Neuronal stem cell (in vitro differentiated cells): ENCODE measurements around the gene SLC16A3.

Experiments used
- DNase-seq: peaks from one replicate; pipeline ENCODE4 v3.0.0-alpha.2; 2013; ENCODE audit warnings: low spot score
- H2AFZ ChIP-seq: one replicate; pipeline ENCODE4 v1.6.1; 2013; ENCODE audit warnings: mild to moderate bottlenecking, low read length, inconsistent platforms
- H2AK5ac ChIP-seq: 2 replicates; pipeline ENCODE4 v1.6.1; 2013; ENCODE audit warnings: low read depth, mild to moderate bottlenecking, inconsistent platforms, low read length, moderate library complexity, mixed read lengths
- H2BK120ac ChIP-seq: 2 replicates; pipeline ENCODE4 v1.6.1; 2013; ENCODE audit warnings: low read depth, mild to moderate bottlenecking, inconsistent platforms, low read length, moderate library complexity, mixed read lengths
- H2BK12ac ChIP-seq: one replicate; pipeline ENCODE4 v1.6.1; 2013; ENCODE audit warnings: low read length, inconsistent platforms
- H2BK15ac ChIP-seq: 2 replicates; pipeline ENCODE4 v1.6.1; 2013; ENCODE audit warnings: mild to moderate bottlenecking, low read length, inconsistent platforms, mixed read lengths
- H2BK5ac ChIP-seq: one replicate; pipeline ENCODE4 v1.6.1; 2013; ENCODE audit warnings: inconsistent platforms, mild to moderate bottlenecking, low read length, moderate library complexity
- H3K14ac ChIP-seq: one replicate; pipeline ENCODE4 v1.6.1; 2013; ENCODE audit warnings: low read length, inconsistent platforms
- H3K18ac ChIP-seq: 2 replicates; pipeline ENCODE4 v1.6.1; 2013; ENCODE audit warnings: low read length, inconsistent platforms
- H3K23ac ChIP-seq: 2 replicates; pipeline ENCODE4 v1.6.1; 2013; ENCODE audit warnings: low read depth, mild to moderate bottlenecking, mixed read lengths, low read length, inconsistent platforms; ENCODE audit not compliant: poor library complexity
- H3K27ac ChIP-seq: replicated peaks from 3 replicates; pipeline ENCODE4 v1.5.1; 2013; ENCODE audit warnings: low read length, inconsistent platforms
- H3K27me3 ChIP-seq, 3 experiments: 2 replicates each; pipeline ENCODE4 v1.6.1; 2013; ENCODE audit warnings: low read length in 3 of 3, mild to moderate bottlenecking in 2 of 3, inconsistent platforms in 1 of 3, low read depth in 1 of 3, mixed read lengths in 1 of 3, moderate library complexity in 1 of 3; ENCODE audit not compliant: control insufficient read depth in 3 of 3, insufficient read depth in 3 of 3
- H3K36me3 ChIP-seq, 2 donors: replicated peaks in 1 of 2; 2 replicates each; pipeline ENCODE4 v1.6.1; 2013; ENCODE audit warnings: low read length in 2 of 2; ENCODE audit not compliant: control insufficient read depth in 2 of 2, insufficient read depth in 2 of 2
- H3K4ac ChIP-seq: 2 replicates; pipeline ENCODE4 v1.6.1; 2013; ENCODE audit warnings: inconsistent platforms, mild to moderate bottlenecking, low read length, moderate library complexity
- H3K4me1 ChIP-seq, 2 donors: 1 replicate in 1 of 2; 2 replicates in 1 of 2; pipeline ENCODE4 v1.6.1; 2013; ENCODE audit warnings: low read length in 2 of 2, low read depth in 1 of 2; ENCODE audit not compliant: control insufficient read depth in 2 of 2, insufficient read depth in 1 of 2
- H3K4me2 ChIP-seq: one replicate; pipeline ENCODE4 v1.6.1; 2013; ENCODE audit warnings: mild to moderate bottlenecking, low read length, inconsistent platforms; ENCODE audit not compliant: insufficient read depth, poor library complexity, severe bottlenecking
- H3K4me3 ChIP-seq, 2 donors: 2 replicates each; pipeline ENCODE4 v1.5.1; 2013; ENCODE audit warnings: low read length in 2 of 2, mild to moderate bottlenecking in 2 of 2, inconsistent platforms in 1 of 2, moderate library complexity in 1 of 2
- H3K79me1 ChIP-seq: one replicate; pipeline ENCODE4 v1.6.1; 2013; ENCODE audit warnings: low read depth, mild to moderate bottlenecking, inconsistent platforms, low read length, moderate library complexity
- H3K9ac ChIP-seq: one replicate; pipeline ENCODE4 v1.6.1; 2013; ENCODE audit warnings: mild to moderate bottlenecking, low read depth, low read length, inconsistent platforms; ENCODE audit not compliant: poor library complexity
- H3K9me3 ChIP-seq, 2 donors: replicated peaks in 1 of 2; 2 replicates each; pipeline versions ENCODE3 to v1.6.1; 2013; ENCODE audit warnings: low read length in 2 of 2, mild to moderate bottlenecking in 2 of 2, inconsistent platforms in 1 of 2, low read depth in 1 of 2, mixed read lengths in 1 of 2, moderate library complexity in 1 of 2; ENCODE audit not compliant: control insufficient read depth in 2 of 2, insufficient read depth in 1 of 2
- H4K8ac ChIP-seq: one replicate; pipeline ENCODE4 v1.6.1; 2013; ENCODE audit warnings: low read depth, mild to moderate bottlenecking, inconsistent platforms, low read length, moderate library complexity
- H4K91ac ChIP-seq: one replicate; pipeline ENCODE4 v1.6.1; 2013; ENCODE audit warnings: low read length, low read depth, mild to moderate bottlenecking, inconsistent platforms; ENCODE audit not compliant: poor library complexity
- WGBS, 2 donors: extraction: QIAGEN DNeasy Blood & Tissue Kit; methylation state at CpG; one replicate each; pipeline ENCODE4 v1.1.7; 2013; ENCODE audit warnings: missing lambda C conversion rate in 2 of 2, mixed read lengths in 1 of 2; ENCODE audit not compliant: insufficient read length in 2 of 2, insufficient replicate concordance in 1 of 2; ENCODE audit errors: extremely low coverage in 2 of 2; 5-methylcytosine and 5-hydroxymethylcytosine counted together

Gene SLC16A3

DNA sequence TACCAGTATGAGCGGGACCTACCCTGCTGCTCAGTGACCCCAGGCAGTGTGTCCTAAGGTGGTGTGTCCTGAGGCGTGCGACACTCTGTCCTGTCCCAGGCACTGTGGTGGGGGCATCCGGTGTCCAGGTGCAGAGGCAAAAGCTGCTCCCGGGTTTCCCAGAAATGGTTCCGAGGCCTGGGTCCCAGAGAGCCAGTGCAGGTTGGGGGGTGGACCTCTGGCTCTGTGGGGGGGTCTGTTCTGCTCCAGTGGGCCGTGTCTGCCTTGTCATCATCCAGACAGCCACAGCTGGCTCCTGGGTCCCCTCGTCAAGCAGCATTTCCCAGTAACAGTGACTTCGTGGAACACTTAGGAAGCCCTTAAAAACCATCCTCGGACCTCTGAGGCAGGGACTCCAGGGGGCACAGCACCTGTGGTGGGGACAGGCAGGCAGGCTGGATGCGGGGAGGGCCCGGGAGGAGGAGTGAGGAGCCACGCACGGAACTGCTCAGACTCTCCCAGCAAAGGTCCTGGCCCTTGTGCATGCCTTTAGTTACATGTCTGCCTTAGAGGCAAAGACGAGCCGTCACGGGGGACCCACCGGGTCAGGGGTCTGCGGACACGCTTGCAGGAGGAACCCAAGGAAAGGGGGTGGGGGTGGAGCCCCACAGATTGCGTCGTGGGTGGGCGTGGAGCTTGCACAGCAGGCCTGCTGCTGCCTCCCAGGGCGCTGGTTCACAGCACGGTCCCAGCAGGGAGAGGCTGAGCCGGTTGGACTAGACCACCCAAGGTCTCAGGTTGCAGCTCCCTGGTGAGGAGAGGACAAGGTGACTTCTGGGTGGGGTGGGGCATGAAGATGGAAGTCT lies 5.6 kb downstream of the SLC16A3 start:
- Histone ChIP-seq H2BK120ac (no peak overlapping the region), H3K4ac (no peak overlapping the region), H3K4me1 (peaks cover 13 to 15% of the 10 kb centered on the region in 2 donors), H2AK5ac (peak overlapping the region; percentile 33), H3K9me3 (peaks cover 0 to 3% of the 10 kb centered on the region in 2 donors), H2BK5ac (no peak overlapping the region), H2BK15ac (no peak overlapping the region), H3K18ac (peak overlapping the region; percentile 53), H2BK12ac (no peak overlapping the region), H4K91ac (no peak overlapping the region), H2AFZ (no peak overlapping the region), H3K23ac (no peak overlapping the region), H3K27ac (no peak overlapping the region), H4K8ac (no peak overlapping the region), H3K36me3 (peaks cover 6 to 15% of the 10 kb centered on the region in 2 donors), H3K27me3 (peaks cover 9 to 24% (median 14%) of the 10 kb centered on the region in 3 experiments), H3K9ac (peak overlapping the region; percentile 66), H3K14ac (no peak overlapping the region), H3K4me3 (no peak overlapping the region), H3K4me2 (no peak overlapping the region), H3K79me1 (peaks cover 8% of the 10 kb centered on the region)
- no CpG with 5 or more reads among the region's 26 CpGs for WGBS, 2 donors
- no peak for DNase-seq

DNA sequence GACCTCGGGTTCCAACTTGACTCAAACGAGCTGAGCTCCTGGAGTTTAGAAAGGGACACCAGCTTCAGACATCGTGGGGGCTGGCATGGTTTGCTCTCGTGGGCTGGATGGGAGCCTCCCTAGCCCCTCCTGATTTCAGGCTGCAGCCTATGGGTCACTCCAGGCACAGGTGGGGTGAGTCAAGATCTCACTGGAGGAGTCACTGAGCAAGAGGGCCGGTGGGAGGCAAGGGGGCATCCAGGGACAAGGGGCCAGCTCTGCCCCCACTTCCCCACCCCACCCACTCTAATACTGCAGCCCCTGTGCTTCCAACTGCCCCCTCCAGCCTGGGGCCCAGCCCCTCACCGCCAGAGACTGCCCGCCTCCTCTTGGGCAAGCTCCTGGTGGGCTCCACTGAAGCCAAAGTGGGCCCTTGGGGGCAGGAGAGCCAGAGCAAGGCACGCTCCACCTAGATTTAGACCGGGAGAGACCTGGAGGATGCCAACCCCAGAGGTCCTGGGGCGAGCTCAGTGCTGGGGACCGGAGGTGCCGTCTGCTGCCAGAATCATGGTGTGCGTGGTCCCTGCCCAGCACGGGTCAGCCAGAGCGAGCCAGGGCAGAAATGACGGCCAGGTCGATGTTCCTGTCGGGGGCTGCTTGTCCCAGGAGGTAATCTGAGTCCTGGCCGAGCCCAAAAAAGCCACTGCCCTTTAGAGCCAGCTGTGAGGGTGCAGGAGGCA lies 6.4 kb downstream of the SLC16A3 start:
- Histone ChIP-seq H3K36me3 (peaks cover 11 to 22% of the 10 kb centered on the region in 2 donors), H4K91ac (no peak overlapping the region), H3K27me3 (peaks cover 5 to 17% (median 6%) of the 10 kb centered on the region in 3 experiments), H3K9me3 (peaks cover 0 to 3% of the 10 kb centered on the region in 2 donors), H3K27ac (no peak overlapping the region), H3K4me1 (peaks cover 13 to 15% of the 10 kb centered on the region in 2 donors), H3K79me1 (peaks cover 8% of the 10 kb centered on the region), H3K4me3 (no peak overlapping the region), H3K4ac (no peak overlapping the region), H2AK5ac (peak overlapping the region; percentile 33), H2BK5ac (no peak overlapping the region), H3K18ac (no peak overlapping the region), H3K14ac (no peak overlapping the region), H3K23ac (peak overlapping the region; percentile 81), H2BK15ac (peak overlapping the region; percentile 7), H2BK120ac (peak overlapping the region; percentile 18), H3K9ac (no peak overlapping the region), H2AFZ (no peak overlapping the region), H2BK12ac (peak overlapping the region; percentile 58), H3K4me2 (no peak overlapping the region), H4K8ac (peak overlapping the region; percentile 17)
- no CpG with 5 or more reads among the region's 19 CpGs for WGBS, 2 donors
- DNase-seq, result no peak

DNA sequence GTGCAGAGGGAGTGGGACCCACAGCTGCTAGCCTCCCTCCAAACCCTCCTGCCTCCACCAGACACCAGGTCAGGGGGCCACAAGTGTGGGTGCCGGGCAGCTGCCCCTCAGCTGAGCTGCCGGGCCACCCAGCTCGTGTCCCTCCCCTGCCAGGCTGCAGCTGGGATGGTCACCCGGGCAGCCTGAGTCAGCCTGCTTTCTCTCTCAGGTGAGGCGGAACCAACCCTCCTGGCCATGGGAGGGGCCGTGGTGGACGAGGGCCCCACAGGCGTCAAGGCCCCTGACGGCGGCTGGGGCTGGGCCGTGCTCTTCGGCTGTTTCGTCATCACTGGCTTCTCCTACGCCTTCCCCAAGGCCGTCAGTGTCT lies 6.9 kb downstream of the SLC16A3 start:
- Histone ChIP-seq H3K9ac (peak overlapping the region; percentile 3), H3K27me3 (peaks cover under 1 to 11% (median under 1%) of the 10 kb centered on the region in 3 experiments), H2BK120ac (peak overlapping the region; percentile 18), H3K36me3 (peaks cover 14 to 28% of the 10 kb centered on the region in 2 donors), H4K91ac (no peak overlapping the region), H2BK12ac (peak overlapping the region; percentile 58), H3K4me3 (no peak overlapping the region), H3K23ac (peak overlapping the region; percentile 81), H2BK5ac (no peak overlapping the region), H3K14ac (no peak overlapping the region), H3K9me3 (no peaks in the 10 kb centered on the region), H3K27ac (no peak overlapping the region), H4K8ac (peak overlapping the region; percentile 17), H3K4ac (no peak overlapping the region), H3K79me1 (peaks cover 8% of the 10 kb centered on the region), H3K18ac (peak overlapping the region; percentile 41), H2AFZ (no peak overlapping the region), H2AK5ac (peak overlapping the region; percentile 1), H2BK15ac (peak overlapping the region; percentile 7), H3K4me1 (peaks cover 13 to 15% of the 10 kb centered on the region in 2 donors), H3K4me2 (no peak overlapping the region)
- no CpG with 5 or more reads among the region's 15 CpGs for WGBS, 2 donors
- DNase-seq, result no peak
